Ishikawa (cell line): Measurements from ENCODE around the gene XRCC1.

Experiments
- CEBPB ChIP-seq: IDR thresholded peaks from 2 replicates; pipeline ENCODE4 v1.6.1; 2012
- CREB1 ChIP-seq: IDR thresholded peaks from 2 replicates; pipeline ENCODE4 v1.6.1; 2012; ENCODE audit warnings: low read depth
- EGR1 ChIP-seq: IDR thresholded peaks from 2 replicates; pipeline ENCODE4 v1.6.1; 2012
- EP300 ChIP-seq: IDR thresholded peaks from 2 replicates; pipeline ENCODE4 v1.6.1; 2012; ENCODE audit warnings: borderline replicate concordance
- FOXM1 ChIP-seq: IDR thresholded peaks from 2 replicates; pipeline ENCODE4 v1.6.1; 2012; ENCODE audit warnings: low read depth, borderline replicate concordance
- MAX ChIP-seq: IDR thresholded peaks from 2 replicates; pipeline ENCODE4 v1.6.1; 2012
- NFIC ChIP-seq: IDR thresholded peaks from 2 replicates; pipeline ENCODE4 v1.6.1; 2012
- RAD21 ChIP-seq: IDR thresholded peaks from 2 replicates; pipeline ENCODE4 v1.6.1; 2012; ENCODE audit warnings: low read depth
- REST ChIP-seq: IDR thresholded peaks from 2 replicates; pipeline ENCODE4 v1.6.1; 2012; ENCODE audit warnings: low read depth, mild to moderate bottlenecking
- TAF1 ChIP-seq: IDR thresholded peaks from 2 replicates; pipeline ENCODE4 v1.6.1; 2012; ENCODE audit warnings: low read depth, mild to moderate bottlenecking
- TCF12 ChIP-seq: IDR thresholded peaks from 2 replicates; pipeline ENCODE4 v1.6.1; 2012; ENCODE audit warnings: low read depth
- TEAD4 ChIP-seq: IDR thresholded peaks from 2 replicates; pipeline ENCODE4 v1.6.1; 2012
- USF1 ChIP-seq: IDR thresholded peaks from 2 replicates; pipeline ENCODE4 v1.6.1; 2012
- YY1 ChIP-seq: IDR thresholded peaks from 2 replicates; pipeline ENCODE4 v1.6.1; 2012; ENCODE audit warnings: low read depth
- ZBTB7A ChIP-seq: IDR thresholded peaks from 2 replicates; pipeline ENCODE4 v1.6.1; 2012; ENCODE audit warnings: low read depth

Gene XRCC1

DNA sequence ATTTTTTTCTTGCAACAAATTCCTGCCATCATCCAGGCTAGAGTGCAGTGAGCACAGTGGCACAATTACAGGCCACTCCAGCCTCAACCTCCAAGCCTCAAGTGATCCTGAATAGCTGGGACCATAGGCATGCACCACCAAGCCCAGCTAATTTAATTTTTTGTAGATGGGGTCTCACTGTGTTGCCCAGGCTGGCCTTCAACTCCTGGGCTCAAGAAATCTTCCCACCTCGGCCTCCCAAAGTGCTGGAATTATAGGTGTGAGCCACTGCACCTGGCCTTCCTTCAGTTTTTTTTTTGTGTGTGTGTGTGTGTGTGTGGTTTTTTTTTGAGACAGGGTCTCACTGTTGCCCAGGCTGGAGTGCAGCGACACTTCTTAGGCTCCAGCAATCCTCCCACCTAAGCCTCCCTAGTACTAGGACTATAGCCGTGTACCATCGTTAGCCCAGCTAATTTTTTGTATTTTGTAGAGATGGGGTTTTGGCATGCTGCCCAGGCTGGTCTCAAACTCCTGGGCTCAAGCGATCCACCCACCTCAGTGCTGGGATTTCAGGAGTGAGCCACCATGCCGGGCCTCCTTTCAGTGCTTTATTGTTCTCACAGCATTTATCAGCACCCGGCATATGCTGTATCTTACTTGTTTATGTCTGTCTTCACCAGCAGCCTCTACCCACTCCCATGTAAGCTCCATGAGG, 30.7 kb upstream of the XRCC1 start:
- TF ChIP-seq CREB1 (no peak), REST (no peak), EP300 (no peak), TEAD4 (no peak), USF1 (no peak), FOXM1 (no peak), RAD21 (no peak), TCF12 (no peak), EGR1 (no peak), ZBTB7A (no peak), NFIC (no peak), MAX (no peak), YY1 (no peak), TAF1 (no peak), CEBPB (no peak)

DNA sequence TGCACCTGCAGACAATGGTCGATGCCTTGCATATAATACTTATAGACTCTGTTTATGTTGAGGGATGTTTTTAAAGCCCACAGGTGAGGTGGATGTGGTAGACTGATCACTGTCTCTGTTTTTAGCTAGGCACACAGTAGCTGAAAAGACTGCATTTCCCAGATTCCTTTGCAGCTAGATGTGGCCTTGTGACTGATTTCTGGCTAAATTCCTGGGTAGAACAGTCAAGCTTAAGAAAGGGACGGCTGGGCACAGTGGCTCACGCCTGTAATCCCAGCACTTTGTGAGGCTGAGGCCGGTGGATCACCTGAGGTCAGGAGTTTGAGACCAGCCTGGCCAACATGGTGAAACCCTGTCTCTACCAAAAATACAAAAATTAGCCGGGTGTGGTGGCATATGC, 25.0 kb upstream of the XRCC1 start:
- TF ChIP-seq USF1 = 0 out of 2 replicates have a peak, but pooled peaks have one; percentile 17

- no peak for TF ChIP-seq EGR1
- no peak for TF ChIP-seq TCF12
- no peak for TF ChIP-seq CEBPB
- no peak for TF ChIP-seq EP300
- TF ChIP-seq REST = no peak
- no peak for TF ChIP-seq TAF1
- no peak for TF ChIP-seq ZBTB7A
- no peak for TF ChIP-seq FOXM1
Observed at GRCh38 chr19:43599635-43600295, 24.4 kb upstream of the XRCC1 start.

- no peak for TF ChIP-seq EP300
- no peak for TF ChIP-seq REST
- TF ChIP-seq YY1 = no peak
- TF ChIP-seq ZBTB7A = no peak
- TF ChIP-seq TCF12 = no peak
- no peak for TF ChIP-seq USF1
- TF ChIP-seq CREB1 = no peak
- no peak for TF ChIP-seq TAF1
- no peak for TF ChIP-seq NFIC
- TF ChIP-seq MAX = no peak
- no peak for TF ChIP-seq RAD21
- TF ChIP-seq TEAD4 = no peak
- TF ChIP-seq FOXM1 = no peak
- TF ChIP-seq CEBPB = no peak
- no peak for TF ChIP-seq EGR1
Observed at GRCh38 chr19:43598445-43599240, 23.3 kb upstream of the XRCC1 start.
